Middle frontal gyrus (tissue), 1 donor: ENCODE data around the gene GALNT17.

Experiments
- DNase-seq: peaks from one replicate; pipeline ENCODE4 v3.0.0-alpha.2; 2015; ENCODE audit warnings: low spot score; ENCODE audit errors: extremely low spot score

The GALNT17 gene

DNA sequence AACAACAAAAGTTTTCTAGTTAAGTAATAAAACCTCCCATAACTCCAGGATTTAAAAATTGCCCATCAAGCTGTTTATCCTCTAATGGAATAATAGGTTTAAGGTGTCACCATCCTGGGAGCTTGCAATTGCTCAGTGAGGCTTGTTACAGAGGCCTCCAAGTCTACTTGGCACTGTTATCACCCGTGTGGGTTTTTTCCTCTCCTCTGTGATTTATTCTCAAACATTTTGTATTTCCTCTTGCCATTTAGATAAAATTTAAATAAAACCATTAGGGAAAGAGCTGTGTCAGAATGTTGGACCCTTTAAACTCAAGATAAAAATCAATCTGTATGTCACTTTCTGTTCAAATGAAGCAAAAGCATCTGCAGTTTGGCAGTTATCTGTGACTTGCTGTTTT lies 202.6 kb downstream of the GALNT17 start:
- no peak for DNase-seq

DNA sequence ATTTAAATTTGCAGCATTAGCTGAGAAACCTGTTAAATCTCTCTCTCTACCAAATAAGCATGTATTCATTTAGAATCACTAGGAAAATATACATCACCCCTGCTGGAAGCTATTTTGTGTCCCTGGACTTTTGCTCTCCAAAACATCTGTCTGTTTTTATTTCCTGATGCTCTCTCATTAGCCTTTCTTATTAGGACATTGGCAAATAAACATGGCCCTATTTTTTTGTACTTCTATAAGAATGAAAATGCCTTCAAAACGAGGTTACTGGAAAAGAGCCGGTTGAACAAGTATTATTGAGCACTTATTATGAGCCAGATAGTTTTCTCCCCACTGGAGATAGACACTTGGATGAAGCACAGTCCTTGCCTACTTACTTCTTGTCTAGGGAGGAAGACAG lies 206.9 kb downstream of the GALNT17 start:
- no peak for DNase-seq

DNA sequence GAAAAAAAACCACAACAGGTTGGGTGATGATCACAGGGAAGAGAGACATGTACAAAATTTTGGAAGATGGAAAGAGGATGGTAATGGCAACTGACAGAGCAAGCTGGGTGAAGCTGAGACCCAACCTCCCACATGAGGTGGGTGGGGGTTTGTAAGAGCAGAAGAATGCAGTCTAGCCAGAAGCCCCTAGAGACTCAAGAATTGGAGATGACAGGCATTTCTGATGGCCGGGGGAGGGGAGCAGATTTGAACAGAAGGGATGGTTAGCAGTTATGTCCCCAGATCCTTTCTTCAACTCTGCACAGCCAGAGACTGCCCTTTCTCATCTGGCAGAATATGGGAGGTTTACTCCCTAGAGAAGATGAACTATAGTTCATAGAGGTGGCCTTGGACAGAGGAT lies 208.0 kb downstream of the GALNT17 start:
- DNase-seq = no peak

DNA sequence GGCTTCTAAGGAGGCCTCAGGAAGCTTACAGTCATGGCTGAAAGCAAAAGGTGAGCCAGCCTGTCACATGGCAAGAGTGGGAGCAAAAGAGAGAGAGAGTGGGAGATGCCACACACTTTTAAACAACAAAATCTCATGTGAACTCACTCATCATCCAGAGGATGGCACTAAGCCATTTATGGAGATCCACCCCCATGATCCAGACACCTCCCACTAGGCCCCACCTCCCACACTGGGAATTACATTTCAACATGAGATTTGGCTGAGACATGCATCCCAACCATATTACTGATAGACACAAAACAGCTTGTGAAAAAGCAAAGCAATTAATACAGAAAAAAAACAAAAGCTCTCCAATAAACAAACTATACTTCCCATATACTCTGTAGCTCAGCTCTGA lies 210.3 kb downstream of the GALNT17 start:
- no peak for DNase-seq

DNA sequence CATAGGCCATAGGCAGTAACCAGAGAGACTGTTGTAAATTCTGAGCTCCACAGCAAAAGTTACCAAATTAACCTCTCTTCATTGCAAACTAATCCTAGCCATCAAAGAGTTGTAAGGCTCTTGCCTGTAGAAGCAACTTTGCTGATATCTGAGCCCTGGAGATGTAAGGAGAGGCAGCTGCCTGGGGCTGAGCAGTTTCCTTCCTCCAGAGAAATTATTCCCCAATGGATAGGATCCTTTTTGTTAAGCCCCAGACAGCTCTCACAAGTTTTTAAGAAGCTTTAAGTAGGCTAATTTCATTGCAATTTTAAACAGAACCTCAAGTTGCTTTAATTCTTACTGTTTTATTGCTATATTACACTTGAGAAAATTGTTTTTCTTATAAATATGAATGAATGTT lies 211.1 kb downstream of the GALNT17 start:
- no peak for DNase-seq

DNA sequence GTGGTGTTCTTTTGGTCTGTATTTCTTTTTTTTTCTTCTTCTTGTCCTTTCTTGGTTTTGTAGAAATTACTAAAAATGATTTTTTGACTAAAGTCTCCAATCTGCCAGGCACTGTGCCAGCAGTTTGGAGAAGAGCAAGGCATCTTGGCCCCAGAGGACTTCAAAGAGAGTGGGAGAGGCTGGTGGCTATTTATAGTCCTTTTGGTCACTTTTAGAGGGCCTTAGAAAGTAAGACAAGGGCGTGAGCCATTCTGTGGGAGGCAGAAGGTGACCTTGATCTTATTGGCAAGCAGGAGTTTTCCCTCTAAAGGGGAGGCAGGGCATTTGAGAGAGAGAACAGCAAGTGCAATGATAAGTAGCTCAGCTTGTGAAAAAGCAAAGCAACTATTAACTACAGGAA lies 211.9 kb downstream of the GALNT17 start:
- DNase-seq = no peak

DNA sequence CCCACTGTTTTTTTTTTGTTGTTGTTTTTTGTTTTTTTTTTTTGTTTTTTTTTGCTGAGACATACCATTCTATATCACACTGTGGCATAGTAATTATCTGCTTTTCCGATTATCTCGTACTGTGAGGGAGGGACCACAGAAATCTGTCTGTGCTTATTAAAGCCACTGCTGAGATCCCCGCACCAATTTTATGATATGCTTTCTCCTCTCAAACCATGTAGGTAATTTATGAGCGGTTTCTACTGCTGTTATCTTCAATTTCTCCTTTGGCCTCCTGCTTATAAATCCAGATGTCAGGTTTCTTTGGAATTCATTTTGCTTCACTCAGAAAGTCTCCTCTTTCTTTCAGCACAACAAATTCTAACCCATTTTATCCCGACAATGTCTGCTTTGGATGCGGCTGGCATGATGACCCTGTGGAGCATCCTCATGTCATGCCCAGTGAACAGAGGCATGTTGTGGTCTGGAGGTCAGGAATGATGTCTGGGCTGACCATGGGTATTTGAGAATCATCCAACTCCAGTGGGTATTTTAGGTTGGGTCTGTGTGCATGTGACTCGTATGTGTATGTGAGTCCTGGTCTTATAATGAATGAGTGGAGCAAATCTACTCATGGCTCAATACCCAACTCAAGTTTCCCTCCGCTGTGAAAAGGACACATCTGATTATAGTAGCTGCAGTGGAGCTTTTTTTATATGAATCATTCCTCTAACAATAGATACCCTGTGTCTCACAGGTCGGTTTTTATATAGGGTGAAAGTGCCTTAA lies 213.4 kb downstream of the GALNT17 start:
- DNase-seq = no peak

DNA sequence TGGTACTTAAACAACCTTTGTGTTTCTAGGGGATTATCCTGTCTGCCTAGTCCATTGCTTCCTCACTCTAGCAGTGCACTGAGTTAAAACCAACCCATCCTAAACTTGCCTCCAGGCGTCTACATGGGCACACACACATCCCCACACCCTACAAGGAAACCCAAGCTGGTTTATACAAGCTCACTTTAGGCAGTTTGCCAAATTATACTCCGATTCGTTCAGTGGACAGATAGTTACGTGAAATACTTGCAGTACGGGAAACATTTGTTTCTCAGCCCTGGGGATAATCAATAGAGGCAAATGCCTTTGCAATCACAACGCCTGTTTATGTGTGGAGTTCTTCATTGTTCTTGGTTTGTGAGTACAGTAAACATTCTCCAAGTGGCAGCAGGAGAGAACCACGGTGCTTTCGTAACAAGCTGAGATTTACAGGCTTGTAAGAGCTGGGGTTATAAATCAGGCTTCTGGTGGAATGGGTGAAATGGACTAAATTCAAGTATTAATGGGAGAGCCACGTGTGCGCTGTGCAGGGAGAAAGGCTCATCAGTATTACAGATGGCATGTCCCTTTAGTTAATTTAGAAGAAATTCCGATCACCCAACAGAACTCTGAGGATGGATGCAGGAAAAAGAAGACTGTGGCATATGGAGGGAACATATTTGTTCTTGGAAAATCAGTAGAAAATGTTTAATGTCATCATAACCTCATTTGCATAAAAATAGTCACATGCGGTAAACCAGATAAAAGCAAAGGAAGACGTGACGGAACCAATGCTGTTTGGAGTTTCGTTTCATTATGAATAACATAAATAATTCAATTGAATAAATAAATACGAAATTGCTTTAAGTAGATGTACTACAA lies 217.1 kb downstream of the GALNT17 start:
- DNase-seq = no peak

DNA sequence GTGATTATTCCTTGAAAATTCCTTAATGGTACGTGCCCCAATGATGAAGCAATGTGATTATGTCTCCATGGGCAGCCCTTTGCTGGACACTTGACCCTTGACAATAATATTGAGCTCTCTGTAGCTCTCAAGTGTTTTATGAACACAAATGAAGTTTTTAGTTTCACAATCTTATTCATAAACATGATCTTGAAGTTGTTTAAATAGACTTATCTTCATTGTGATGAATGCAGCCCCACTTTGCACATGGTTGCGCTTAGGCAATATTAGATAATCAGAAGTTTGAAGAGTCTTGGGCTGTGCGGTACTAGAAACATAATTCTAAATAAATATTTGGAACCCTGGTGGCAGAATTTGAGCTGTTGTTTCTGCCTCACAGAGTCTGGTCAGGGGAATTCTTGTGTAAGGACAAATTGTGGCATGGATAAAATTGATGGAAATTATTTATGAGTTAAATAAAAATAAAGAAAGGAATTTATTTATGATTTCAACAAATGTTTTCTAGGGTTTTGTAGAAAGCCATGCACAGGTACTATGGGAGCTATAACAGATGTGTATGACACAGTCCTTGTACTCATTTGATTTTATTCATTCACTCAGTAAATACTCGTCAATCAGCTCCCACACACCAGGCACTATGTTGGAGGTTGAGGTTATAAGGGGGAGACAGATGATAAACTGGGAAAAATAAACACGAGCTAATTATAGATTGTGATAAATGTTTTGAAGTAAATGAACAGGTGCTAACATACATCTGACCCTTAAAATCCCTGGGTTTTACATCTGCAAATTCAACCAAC lies 217.9 kb downstream of the GALNT17 start:
- no peak for DNase-seq

DNA sequence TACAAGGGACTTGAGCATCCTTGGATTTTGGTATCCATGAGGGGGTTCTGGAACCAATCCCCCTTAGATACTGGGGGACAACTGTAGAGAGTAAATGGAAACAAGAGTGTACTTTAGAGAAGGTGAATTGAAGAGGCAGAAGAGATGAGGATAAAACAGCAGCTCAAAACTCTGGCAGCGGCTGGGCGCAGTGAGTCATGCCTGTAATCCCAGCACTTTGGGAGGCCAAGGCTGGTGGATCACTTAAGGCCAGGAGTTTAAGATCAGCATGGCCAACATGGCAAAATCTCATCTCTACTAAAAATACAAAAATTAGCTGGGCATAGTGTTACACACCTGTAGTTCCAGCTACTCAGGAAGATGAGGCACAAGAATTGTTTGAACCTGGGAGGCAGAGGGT lies 218.7 kb downstream of the GALNT17 start:
- no peak for DNase-seq

DNA sequence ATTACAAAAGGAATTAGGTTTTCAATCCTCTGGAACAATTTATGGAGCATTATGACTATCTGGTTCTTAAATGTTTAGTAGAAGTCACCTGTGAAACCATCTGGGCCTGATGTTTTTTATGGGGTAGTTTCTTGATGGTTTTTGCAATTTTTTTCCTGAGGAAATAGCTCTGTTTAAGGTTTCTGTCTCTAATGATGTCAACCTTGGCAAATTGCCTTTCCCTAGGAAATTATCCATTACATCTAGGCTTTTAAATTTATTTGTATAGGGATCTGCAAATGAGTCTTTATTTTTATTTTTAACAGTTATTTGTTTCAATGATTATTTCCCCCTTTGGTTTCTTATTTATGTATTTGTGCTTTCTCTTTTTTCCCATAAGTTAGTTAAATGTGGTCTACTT lies 222.8 kb downstream of the GALNT17 start:
- no peak for DNase-seq

DNA sequence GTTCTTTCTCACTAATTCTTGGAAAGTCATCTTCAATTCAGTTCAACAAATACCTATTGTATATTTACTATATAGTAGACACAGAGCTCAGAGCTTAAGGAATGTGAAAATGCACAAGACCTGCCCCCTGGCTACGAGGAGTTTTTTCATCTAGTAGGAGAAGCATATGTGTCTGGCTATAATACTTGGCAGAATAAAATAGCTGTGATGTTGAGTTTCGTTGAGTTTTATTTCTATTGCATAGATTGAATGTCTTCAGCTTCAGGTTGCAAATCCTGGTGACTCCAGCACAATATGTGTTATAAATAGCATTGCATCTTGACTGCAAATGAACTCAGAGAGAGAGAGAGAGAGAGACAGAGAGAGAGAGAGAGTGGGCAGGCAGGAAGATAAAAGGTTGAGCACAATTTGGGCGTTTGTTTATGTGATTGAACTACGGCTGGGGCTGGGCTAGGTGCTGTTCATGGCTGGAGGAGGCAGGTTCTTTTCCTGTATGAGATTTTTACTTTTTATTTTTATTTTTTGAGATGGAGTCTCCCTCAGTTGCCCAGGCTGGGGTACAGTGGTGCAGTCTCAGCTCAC lies 229.6 kb downstream of the GALNT17 start:
- DNase-seq = no peak

DNA sequence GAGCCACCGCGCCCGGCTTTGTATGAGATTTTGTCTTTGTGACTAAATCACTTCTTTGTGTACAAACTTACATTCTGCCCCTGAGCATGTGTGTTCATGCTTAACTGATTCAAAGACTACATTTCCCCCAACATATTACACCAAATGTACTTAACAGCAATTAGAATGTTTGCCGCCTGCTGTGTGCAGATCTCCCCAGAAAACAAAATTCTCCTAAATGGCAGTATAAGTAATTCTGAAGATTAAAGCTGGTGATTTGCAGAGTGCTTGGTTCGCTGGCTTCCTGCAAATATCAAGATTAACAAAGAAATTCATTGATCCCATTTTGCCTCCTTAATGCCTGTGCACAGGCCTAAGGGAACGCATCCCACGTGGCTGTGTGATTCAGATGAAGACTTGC lies 230.3 kb downstream of the GALNT17 start:
- DNase-seq = no peak

DNA sequence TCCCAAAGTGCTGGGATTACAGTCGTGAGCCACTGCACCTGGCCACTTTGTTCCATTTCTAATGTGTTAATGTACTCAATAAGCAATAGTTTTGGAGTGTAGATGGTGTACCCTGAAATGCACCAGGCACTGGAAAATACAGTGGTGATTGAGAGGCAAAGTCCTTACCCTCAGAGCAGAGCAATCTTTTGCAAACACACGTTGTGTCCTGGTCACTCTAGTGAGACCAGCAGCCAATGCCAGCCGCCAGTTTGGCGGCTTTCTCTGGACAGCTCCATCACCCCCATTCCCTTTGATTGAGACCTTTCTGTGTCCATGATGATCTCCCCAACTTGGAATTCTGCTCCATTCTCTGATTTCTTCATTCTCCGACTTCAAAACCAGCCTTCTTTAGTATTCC lies 231.3 kb downstream of the GALNT17 start:
- no peak for DNase-seq

DNA sequence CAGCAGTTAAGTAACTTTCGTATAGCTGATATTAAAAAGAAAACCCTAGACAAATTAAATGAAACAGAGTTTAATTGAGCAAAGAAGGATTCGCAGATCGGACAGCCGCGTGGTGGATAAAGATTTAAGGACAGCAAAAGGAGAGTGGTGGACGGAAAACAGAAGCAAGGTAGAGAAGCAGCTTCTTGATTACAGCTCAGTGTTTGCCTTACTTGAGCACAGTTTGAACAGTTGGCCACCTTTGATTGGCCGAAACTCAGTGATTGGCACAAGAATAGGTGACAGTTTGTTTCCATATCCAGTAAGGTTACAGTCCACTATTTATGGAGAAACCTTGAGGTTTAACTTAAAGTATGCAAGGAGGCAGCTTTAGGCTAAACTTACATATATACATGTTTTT lies 231.7 kb downstream of the GALNT17 start:
- no peak for DNase-seq

DNA sequence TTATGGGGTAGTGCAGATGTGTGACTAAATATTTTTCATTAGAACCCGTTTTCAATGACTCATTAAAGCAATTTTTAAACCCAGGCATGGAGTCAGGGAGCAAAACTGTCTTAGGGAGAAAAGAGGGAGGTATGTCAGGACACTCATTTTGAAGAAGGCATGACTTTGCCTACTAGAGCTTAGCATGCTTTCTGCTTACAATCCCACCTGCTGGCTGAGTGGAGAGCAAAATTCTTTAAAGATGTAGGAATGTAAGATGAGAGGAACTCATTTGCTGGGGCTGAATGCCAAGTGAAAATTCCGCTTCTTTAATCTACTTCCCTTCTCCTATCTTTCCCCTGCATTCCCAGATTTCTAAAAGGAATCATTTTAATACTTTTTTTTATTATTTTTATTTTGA lies 232.6 kb downstream of the GALNT17 start:
- no peak for DNase-seq

DNA sequence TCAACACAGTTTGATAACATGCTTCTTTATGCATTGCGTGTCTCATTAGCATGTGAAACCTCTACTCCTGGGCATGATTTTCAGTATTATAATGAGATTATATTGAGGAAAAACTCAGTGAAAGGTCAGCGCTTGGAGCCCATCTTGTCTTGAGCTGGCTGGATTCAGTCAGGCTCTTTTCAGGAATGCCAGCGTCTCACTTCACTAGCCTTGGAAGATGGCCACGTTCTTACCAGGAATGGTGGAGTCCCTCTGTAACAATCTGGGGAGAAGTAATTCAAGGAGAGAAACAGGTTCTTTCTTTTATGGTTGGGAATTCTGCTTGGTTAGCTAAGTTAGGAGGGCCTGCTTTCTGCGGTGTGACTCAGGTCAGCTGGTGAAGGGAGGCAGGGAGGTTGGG lies 241.0 kb downstream of the GALNT17 start:
- no peak for DNase-seq

DNA sequence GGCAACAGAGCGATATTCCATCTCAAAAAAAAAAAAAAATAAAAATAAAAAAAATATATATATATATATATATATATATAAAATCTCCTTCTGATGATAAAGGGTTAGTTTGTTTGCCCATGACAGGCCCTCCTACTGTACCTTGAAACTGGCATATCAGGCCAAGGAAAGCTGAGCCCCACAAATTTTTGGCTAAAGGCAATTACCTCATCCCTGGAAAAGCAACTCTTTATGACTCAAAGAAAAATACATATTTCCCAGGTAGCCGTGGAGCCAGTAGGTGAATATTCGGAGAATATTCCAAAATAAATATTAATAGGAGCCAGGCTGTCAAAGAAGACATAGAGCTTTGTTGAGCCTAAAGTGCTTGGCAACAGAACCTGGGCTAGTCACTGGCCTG lies 245.1 kb downstream of the GALNT17 start:
- DNase-seq = no peak

DNA sequence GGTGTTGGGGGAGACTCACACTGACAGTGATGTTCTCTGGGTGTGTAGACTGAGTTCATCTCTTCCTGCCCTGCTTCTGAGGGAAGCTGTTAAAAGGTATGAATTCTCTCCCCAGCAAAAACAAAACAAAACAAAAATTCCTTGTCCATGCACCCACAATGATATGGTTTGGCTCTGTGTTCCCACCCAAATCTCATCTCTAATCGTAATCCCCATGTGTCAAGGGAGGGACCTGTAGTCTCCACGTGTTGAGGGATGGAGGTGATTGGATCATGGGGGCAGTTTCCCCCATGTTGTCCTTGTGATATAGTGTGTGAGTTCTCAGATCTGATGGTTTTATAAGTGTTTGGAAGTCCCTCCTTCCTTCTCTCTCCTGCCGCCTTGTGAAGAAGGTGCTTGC lies 245.5 kb downstream of the GALNT17 start:
- no peak for DNase-seq

DNA sequence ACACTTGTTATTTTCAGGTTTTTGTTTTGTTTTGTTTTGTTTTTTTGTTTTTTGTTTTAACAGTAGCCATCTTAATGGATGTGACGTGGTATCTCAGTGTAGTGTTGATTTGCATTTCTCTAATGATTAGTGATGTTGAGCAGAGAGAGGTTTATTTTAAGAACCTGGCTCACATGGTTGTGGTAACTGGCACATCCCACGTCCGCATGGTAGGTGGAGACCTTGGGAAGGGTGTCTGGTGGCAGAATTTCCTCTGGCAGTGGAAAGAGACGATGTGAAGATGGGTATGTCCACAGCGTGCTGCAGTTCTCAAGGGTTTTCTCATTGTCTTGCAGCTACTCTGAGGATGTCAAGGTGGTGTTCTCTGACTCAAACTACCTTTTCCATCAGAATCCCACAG lies 252.2 kb downstream of the GALNT17 start:
- DNase-seq = no peak

DNA sequence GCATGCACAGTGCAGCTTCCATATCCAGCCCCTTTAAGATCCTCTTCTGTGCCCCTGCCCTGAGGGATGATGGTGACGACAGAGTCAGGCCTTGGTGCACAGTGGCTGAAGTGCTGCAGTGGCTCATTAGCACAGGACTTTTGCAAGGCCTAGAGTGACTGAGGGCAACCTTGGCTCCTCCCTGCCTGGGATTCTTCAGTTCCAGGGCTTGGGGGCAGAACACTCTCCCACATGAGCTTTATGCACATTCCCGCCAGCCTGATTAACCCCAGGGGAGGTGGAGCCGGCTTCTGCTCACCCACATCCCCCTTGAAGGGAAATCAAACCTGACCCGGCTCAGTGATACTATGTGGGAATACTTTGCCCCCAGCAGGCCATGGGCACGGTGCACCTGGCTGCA lies 253.4 kb downstream of the GALNT17 start:
- DNase-seq = no peak
